HG03025 (cell line): ENCODE data around the gene CARMIL1.

Source experiments
- ATAC-seq: cut with Tn5 transposase; IDR thresholded peaks from one replicate; pipeline ENCODE4 v1.9.1; 2021; ENCODE audit warnings: mild to moderate bottlenecking, moderate library complexity; ENCODE audit not compliant: unreplicated experiment, low FRiP score

CARMIL1 gene

GRCh38 chr6:25278914-25279747 lies at the start of gene CARMIL1:
Gene CARMIL1, plus strand, starts transcription at chr6:25279374. Its CDS starts 422 bp downstream, at chr6:25279796.
- peak; percentile 68 for ATAC-seq

- no peak for ATAC-seq
Observed at GRCh38 chr6:25229671-25230321, 49.4 kb upstream of the CARMIL1 start.

GRCh38 chr6:25232479-25232878 lies 46.7 kb upstream of the CARMIL1 start:
- ATAC-seq, result no peak

GRCh38 chr6:25233226-25233625 lies 45.9 kb upstream of the CARMIL1 start:
- ATAC-seq, result no peak

- no peak for ATAC-seq
Observed at GRCh38 chr6:25237579-25237978, 41.6 kb upstream of the CARMIL1 start.

GRCh38 chr6:25239059-25239458 lies 40.1 kb upstream of the CARMIL1 start:
- no peak for ATAC-seq

GRCh38 chr6:25239498-25239897 lies 39.7 kb upstream of the CARMIL1 start:
- no peak for ATAC-seq

GRCh38 chr6:25242567-25242966 lies 36.6 kb upstream of the CARMIL1 start:
- ATAC-seq, result no peak

- ATAC-seq, result no peak
Observed at GRCh38 chr6:25244865-25245264, 34.3 kb upstream of the CARMIL1 start.

GRCh38 chr6:25248123-25248522 lies 31.1 kb upstream of the CARMIL1 start:
- ATAC-seq, result no peak

GRCh38 chr6:25249133-25249532 lies 30.0 kb upstream of the CARMIL1 start:
- ATAC-seq, result no peak

- ATAC-seq, result no peak
Observed at GRCh38 chr6:25250878-25251277, 28.3 kb upstream of the CARMIL1 start.

GRCh38 chr6:25251426-25251825 lies 27.7 kb upstream of the CARMIL1 start:
- ATAC-seq, result no peak

GRCh38 chr6:25253351-25253750 lies 25.8 kb upstream of the CARMIL1 start:
- no peak for ATAC-seq

GRCh38 chr6:25254671-25255070 lies 24.5 kb upstream of the CARMIL1 start:
- ATAC-seq, result no peak

GRCh38 chr6:25257686-25258348 lies 21.4 kb upstream of the CARMIL1 start:
- ATAC-seq, result no peak

- ATAC-seq, result no peak
Observed at GRCh38 chr6:25259756-25260155, 19.4 kb upstream of the CARMIL1 start.

GRCh38 chr6:25263657-25264056 lies 15.5 kb upstream of the CARMIL1 start:
- ATAC-seq, result no peak

GRCh38 chr6:25266456-25267100 lies 12.6 kb upstream of the CARMIL1 start:
- ATAC-seq, result no peak

- ATAC-seq, result no peak
Observed at GRCh38 chr6:25267662-25268061, 11.5 kb upstream of the CARMIL1 start.

GRCh38 chr6:25270559-25270958 lies 8.6 kb upstream of the CARMIL1 start:
- ATAC-seq, result no peak
